Measurements from ENCODE around the gene BCAP31.

The BCAP31 gene

DNA sequence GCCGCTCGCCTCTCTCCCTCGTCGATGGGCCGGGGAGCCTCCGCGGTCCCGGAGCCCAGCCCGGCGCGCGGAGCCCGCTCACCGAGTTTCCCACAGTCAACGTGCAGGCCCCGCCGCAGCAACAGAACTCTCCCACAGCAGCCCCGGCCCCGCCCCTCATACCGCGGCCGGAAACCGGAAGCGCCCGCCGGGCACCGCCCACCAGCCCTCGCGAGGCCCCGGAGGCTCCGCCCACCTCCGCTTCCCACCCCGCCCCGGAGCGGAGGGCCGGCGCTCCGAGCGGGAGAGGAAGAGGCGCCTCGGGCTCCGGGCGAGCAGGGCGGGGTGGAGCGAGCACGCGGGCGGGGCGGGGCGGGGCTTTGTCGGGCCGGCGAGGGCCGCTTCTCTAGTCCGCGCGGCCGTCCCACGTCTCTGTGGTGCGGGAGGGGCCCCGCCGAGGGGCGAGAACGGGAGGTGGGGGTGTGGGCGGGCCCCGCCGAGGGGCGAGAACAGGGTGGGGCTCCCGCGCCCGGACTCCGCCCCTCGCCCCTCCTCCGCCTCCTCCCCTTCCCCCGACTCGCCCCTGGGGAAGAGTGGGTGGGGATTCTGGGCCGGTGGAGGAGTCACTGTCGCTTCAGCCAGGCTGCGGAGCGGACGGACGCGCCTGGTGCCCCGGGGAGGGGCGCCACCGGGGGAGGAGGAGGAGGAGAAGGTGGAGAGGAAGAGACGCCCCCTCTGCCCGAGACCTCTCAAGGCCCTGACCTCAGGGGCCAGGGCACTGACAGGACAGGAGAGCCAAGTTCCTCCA, at the start of gene BCAP31, which contains the start of gene ABCD1:
Gene BCAP31, minus strand, starts transcription at position 136 of the 787 bp plus-strand sequence. CDS start 1,143 bp downstream, outside the sequence.
Gene ABCD1, plus strand, starts transcription at position 605 of the 787 bp plus-strand sequence. CDS start 411 bp downstream, outside the sequence.
- DNase-seq, result peak; percentile 72 to 95

- DNase-seq, result no peak
Observed at GRCh38 chrX:153773218-153773611, 49.0 kb upstream of the BCAP31 start.

DNA sequence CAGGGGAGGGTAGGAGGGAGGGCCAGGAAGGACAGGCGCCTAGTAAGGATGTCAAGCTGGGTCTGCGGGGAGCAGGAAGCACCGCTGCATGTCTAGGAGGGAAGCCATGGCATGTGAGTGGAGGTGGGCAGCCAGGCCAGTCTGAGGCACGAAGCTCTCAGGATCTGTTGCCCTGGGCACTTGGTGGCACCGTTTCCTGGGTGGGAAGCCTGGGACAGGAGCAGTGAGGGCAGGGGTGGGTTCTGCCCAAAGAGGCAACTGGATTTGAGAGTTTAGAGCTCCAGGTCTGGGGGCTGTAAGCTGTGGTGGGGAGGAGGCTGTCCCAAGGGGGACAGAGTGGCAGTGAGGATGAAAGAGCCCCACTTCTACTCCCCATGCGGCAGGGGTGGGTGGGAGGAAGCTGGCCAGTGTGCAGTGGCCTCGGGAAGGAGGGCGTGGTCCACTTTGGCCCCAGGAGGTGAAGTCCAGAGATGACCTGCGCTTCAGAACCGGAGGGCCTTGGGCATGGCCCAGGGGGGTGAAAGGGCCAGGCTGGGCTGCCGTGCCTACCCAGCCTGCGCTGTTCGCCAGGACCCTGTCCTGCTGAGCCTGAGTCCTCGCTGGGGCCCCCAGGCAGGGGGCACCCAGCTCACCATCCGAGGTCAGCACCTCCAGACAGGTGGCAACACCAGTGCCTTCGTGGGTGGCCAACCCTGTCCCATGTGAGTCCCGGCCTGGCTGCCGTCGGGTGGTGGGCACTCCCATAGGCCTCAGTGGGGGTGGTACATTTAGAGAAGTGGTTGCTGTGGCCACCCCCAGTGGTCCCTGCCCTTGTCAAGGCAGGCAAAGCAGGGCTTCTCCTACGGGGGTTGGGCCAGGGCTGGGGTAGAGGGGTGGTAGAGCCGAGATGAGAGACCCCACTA, 48.4 kb upstream of the BCAP31 start:
- no peak for DNase-seq

- DNase-seq, result no peak
Observed at GRCh38 chrX:153771415-153772315, 47.5 kb upstream of the BCAP31 start.

GRCh38 chrX:153770601-153771414, 46.6 kb upstream of the BCAP31 start:
- no peak for DNase-seq

DNA sequence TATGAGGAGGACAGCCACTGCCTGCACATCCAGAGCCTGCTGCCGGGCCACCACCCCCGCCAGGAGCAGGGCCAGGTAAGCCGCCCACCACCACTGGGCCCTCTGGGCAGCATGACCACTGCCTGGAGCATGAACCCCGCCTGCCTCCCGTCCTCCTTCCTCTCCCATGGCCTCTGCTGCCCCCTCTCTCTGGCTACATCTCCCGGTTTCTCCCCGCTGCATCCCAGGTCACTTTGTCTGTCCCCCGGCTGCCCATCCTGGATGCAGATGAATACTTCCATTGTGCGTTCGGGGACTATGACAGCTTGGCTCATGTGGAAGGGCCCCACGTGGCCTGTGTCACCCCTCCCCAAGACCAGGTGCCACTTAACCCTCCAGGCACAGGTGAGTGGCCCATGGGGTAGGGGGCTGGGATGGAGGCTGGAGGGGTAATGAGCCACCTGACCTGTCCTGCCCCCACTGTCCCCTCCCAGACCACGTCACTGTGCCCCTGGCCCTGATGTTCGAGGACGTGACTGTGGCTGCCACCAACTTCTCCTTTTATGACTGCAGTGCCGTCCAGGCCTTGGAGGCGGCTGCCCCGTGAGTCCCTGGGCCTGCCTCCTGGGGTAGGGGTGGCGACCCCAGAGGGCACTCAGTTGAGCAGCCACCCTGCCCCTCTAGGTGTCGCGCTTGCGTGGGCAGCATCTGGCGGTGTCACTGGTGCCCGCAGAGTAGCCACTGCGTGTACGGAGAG, 45.8 kb upstream of the BCAP31 start:
- DNase-seq, result no peak

DNA sequence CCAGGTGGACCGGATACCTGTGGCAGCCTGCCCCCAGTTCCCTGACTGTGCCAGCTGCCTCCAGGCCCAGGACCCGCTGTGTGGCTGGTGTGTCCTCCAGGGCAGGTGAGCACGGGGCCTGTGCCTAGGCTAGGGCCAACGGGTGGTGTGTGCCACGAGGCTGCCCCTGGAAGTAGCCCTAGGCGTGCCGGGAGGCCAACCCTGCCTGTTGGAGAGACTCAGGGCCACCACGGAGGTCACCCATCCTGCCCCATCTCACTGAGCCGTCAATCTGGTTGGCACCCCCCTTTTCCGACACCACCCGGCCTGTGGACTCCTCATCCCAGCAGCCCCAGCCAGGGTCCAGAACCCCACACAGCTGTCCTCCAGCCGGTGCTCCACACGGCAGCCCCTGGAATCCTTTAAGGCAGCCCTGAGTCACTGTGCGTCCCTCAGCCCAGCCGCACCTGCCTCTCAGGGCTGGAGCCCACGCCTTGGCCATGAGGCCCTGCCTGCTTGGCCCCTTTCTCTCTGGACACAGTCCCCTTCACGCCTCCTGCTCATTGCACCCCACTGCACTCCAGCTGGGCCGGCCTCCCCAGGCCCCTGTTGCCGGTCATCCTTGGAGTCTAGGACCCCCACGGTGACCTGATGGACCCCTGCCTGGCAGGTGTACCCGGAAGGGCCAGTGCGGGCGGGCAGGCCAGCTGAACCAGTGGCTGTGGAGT, 45.1 kb upstream of the BCAP31 start:
- no peak for DNase-seq

GRCh38 chrX:153768311-153769157, 44.3 kb upstream of the BCAP31 start:
- DNase-seq, result no peak

DNA sequence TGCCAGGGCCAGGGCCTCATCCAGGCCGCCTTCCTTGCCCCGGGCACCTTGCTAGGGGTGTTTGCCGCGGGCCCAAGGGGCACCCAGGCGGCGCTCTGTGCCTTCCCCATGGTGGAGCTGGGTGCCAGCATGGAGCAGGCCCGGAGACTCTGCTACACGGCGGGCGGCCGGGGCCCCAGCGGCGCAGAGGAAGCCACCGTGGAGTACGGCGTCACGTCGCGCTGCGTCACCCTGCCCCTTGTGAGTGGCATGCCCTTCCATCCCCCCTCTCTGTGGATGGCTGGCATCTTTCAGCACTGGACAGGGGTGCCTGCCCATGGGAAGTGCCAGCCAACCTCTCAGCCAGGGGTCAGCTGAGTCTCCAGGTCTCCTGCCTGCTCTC, 43.5 kb upstream of the BCAP31 start:
- DNase-seq, result no peak

DNA sequence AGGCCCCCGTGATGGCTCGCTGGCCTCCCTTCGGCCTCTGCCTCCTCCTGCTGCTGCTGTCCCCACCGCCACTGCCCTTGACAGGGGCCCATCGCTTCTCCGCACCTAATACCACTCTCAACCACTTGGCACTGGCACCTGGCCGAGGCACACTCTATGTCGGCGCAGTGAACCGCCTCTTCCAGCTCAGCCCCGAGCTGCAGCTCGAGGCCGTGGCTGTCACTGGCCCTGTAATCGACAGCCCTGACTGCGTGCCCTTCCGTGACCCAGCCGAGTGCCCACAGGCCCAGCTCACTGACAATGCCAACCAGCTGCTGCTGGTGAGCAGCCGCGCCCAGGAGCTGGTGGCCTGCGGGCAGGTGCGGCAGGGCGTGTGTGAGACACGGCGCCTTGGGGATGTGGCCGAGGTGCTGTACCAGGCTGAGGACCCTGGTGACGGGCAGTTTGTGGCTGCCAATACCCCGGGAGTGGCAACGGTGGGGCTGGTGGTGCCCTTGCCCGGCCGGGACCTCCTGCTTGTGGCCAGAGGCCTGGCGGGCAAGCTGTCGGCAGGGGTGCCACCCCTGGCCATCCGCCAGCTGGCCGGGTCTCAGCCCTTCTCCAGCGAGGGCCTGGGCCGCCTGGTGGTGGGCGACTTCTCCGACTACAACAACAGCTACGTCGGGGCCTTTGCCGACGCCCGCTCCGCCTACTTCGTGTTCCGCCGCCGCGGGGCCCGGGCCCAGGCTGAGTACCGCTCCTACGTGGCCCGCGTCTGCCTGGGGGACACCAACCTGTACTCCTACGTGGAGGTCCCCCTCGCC, 42.9 kb upstream of the BCAP31 start:
- DNase-seq, result no peak

GRCh38 chrX:153766098-153766817, 42.1 kb upstream of the BCAP31 start:
- peak; percentile 36 to 49 for DNase-seq

DNA sequence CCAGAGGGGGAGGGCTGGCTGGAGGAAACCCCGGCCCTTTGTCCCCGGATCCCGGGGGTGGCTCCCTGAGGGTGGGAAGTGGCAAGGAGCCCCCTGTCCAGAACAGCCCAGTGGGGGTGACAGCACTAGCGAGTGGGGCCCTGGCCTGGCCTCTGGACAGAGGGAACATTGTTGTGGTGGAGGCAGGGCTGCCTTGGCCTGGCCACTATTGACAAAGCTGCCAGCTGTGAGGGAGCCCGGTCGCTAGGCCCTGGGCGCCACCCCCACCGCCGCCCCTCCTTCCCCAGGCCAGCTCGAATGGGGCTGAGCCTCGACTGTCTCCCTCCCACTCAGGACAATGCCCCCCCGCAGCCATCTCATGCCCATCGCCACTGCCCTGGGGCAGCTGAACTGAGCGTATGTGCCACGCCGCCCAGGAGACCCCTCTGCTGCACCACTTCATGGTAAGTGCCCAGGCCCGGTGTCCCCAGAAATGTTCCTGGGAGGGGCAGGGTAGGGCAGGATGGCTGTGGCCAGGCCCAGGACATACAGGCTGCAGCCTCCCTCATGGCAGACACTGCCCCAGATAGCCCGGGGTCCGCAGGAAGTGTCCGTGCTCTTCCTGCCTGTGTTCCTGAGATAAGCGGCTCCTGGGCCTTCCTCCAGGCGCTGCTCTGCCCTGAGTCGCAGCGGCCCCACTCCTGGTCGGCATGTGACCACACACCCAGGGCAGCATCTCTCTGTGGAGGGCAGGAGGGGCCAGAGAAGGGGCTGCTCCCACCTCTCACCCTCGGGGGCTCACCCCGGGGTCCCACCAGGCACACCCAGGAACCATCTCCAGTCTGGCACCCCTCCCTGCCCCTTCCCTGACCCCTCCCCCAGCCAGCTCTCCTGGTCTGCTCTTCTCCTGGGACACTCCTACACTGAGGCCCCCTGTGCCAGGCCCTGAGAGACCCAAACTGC, 41.2 kb upstream of the BCAP31 start:
- no peak for DNase-seq

GRCh38 chrX:153764786-153765137, 40.6 kb upstream of the BCAP31 start:
- no peak for DNase-seq

DNA sequence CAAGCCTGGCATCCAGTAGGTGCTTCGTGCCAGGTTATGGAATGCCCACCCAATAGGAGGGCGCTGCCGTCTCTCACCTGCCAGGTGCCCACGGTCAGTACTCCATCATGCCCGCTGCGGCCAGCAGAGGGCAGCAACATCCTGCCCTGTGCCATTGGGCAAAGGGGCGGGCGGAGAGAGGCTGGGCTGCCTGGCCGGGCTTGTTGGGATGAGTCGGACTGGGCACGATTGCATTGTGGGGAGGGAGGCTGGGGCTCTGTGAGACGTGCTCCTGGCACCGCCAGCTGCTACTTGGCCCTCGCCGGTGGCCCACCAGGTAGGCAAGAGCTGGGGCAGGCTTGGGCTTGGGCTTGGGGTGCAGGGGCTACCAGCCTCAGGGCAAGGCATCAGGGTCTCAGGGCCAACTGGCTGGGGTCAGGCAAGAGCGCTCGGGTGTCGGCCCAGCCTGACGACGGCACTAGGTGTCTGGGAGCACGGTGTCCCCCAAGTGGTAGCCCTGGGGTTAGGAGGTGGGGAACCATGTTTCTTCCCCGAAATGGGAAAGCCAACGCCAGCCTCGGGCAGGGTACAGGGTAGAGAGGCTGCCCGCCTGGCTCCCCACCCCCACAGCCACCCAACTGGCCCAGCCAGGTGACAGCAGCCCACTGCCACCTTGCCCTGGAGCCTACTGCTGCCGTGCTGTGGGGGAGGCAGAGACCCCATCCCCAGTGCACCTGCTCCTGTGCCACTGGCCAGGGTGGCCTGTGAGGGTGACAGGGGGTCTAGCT, 40.0 kb upstream of the BCAP31 start, which contains the start of gene PLXNB3:
Gene PLXNB3, plus strand, starts transcription at position 261 of the 767 bp plus-strand sequence. CDS start 1,287 bp downstream, outside the sequence.
- peak; percentile 69 to 86 for DNase-seq

DNA sequence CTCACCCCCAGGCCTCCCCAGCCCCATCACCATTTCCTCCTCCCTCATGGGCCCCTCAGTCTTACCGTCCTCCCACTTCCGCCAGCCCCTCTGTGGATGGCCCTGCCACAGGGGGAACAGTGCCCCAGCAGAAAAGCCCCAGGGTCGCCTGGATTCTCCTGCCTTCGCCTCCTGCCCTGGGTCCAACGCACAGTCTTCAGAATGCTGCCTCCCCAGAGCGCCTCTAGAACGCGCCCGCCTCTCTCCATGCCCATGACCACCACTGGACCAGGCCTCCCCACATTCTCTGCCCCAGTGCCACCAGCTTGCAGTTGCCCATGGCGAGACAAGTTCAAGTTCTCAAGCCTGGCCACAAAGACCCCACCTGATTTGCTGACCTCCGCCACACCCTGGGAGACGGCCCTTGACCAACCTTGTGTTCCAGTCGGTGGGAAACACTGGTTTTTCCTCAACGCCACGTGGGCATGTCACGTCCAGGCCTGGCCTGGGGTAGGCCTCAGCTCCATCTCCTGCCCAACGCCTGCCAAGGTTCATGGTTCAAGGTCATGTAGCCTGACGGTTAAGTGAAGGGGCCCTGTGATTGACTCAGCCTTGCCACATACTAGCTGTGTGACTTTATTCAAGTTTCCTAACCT, 39.2 kb upstream of the BCAP31 start:
- DNase-seq, result no peak
